ENCODE measurements around the gene MED15.
"Not testable (repeated sequence)": the region's sequence is repeated elsewhere in the genome, so short reads cannot be mapped to it uniquely, and the experiment has no call there.

Gene MED15

DNA sequence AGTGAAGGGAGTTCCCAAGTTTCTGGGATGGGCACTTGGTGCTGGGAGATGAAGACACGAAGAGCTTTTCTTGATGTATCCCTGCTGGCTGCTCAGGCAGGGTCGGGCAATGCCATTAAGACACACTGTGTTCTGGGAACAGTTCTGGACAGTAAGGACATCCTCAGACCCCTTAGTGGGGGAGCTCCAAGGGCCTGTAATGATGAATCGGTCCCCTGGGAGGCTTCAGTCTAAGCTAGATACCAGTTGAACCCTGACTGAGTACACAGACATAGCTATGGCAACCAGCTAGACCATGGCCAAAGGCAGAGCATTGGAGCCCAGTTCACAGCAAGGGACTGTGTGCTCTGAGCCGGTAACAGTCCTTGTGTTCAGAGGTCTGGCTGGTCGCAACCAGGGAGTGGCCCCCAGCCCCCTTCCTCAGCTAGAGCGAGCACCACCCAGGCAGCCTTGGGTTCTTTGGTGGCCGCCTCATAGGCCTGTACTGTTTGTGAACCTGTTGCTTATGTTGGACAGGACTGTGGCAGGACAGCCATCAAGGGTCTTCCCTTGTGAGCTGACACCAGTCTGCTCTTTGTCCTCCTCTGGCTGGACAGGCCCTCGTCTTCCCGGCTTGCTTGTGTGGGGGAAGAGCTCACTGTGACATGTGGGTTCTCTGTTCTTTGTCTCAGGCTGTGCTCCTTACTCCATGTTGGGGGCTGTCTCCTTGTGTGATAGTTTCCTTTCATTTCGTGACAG is 25.0 kb downstream of the MED15 start:
- peak; percentile 37 for DNase-seq

DNA sequence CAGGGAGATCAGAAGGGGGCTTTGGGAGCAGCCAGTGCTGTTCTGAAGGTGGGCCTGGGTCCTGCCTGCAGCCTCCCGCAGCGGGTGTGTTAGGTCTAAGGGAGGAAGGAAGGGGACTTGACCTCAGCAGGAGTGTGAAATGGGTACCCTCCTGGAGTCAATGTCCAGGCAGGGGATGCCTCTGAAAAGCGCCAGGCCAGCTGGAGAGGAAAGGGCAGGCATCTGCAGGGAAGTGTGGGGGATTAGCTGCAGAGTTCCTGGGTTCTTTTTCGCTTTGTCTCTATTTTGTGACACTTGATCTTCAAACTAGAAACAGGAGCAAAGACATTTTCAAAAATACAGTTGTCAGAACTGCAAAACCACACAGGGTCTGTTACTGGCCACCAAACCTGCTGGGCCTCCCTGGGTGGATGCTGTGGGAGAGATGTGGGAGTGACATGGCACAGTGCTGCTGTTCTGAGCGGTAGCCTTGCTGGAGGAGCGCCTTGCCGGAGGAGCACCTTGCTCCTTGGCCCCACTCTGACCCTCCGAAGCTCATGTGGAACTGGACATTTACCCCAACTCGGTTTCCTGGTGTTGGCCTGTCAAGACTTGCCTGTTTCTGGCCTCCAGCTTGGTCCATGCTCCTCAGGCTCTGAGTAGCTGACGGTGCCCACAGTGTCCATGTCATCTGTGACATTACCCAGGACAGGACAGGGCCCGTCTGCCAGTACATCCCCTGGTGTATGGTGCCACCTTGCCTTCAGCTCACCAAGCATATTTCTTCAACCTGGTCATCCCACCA is 25.9 kb downstream of the MED15 start:
- no peak for DNase-seq

DNA sequence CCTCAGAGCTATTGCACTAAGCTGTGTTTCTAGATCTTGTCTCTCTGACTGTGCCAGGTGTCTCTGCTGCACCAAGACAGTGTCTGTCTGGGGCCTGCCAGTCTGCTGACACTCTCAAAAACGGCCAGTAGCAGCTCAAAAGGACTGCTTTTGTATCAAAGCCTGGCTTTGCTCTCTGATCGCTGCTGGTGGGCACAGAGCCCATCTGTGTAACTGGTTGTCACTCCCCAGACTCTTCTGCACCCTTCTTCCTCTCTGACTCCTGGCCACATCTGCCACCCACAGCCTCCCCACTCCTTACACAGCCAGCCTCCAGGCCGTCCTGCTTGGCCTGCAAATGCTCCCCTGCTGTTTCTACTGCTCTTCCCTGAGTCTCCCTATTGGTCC is 26.5 kb downstream of the MED15 start:
- no peak for DNase-seq

GRCh38 chr22:20536590-20537324 is 29.3 kb downstream of the MED15 start:
- peak; percentile 5 for DNase-seq

DNA sequence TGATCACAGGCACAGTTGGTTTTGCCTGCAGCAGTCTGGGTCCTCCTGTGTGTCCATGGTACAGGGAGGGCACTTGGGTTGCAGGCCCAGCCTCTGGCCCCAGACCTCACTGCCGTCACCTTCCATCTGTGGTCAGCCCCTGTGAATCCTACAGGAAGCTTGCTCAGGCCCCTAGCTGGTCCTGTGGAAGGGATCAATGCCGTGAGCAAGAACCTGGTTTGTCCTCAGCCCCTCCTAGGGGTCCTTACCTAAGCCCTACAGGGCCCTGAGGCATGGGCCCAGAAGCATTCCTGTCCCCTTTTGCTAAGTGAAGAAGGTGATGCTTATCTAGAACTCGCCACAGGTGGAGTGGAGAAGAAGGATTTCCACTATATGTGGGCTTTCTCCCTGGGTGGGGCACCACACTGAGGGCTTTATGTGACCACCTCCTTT is 29.9 kb downstream of the MED15 start:
- DNase-seq: no peak

DNA sequence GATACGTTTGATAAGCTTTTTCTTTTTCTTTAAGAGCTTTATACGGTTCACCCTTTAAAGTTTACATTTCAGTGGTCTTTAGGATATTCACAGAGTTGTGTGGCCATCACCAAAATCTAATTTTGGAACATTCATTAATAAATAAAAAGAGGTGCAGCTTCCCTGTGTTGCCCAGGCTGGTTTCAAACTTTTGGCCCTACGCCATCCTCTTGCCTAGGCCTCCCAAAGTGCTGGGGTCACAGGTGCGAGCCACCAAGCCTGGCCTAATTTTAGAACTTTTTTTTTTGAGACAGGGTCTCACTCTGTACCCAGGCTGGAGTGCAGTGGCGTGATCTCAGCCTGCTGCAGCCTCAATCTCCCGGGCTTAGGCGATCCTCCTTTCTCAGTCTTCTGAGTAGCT is 30.6 kb downstream of the MED15 start:
- DNase-seq: no peak

GRCh38 chr22:20538875-20539274 is 31.5 kb downstream of the MED15 start:
- not testable (repeated sequence) for DNase-seq

GRCh38 chr22:20542055-20542454 is 34.6 kb downstream of the MED15 start:
- no peak for DNase-seq

DNA sequence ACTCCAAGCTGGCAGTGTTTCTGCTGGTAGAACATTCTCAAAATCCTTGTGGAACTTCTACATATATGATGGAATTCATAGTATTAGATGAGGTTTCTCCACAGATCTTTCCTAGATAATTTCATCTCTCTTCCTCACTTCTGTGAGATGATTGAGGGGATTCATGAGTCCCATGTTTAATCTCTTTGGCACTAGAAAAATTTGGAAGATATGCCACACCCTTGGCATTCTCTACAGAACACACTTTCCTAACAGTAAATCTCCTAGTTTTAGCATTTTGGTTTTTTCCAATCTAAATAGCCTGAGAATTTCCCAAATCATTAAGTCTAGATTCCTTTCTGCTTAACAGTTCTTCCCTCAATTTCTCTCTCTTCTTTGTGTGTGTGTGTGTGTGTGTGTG is 35.3 kb downstream of the MED15 start:
- no peak for DNase-seq

- not testable (repeated sequence) for DNase-seq
Observed at GRCh38 chr22:20545318-20545634, 37.9 kb downstream of the MED15 start.

DNA sequence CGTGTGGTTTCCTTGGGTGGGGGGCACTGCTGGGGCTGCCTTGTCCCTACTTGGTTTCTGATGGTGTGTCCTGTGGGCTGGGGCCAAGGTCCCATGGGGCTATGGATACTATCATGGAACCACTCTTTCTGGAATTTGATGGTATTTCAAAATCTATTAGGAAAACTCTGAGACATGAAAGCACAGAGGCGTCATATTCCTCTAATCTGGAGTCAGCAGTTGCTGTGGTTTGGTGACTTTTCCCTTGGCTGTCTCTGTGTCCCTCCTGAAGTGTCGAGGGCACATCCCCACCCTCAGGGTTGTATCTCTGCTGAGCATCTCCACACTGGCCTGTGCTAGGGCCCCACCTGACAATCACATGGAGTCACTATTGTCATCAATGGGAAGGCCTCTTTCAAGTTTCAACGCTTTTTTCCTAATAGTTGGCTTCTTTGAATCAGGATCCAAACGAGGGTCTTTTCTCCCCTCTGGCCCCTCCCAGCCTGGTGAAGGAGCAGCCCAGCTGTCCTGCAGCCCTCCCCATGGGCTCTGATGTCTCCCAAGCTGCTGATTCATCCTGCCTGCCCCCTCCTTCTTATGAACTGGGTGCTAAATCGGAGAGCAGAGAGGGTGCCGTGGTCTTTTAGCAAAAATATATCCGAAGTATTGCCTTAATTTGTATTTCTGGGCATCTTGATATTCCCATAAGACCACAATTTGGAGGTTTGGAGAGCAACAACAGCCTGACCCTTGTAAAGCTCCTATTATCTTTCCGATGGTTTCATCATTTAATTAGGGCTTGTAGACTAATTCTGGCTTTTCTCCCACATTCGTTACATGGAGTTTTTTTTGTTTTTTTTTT is 38.5 kb downstream of the MED15 start:
- no peak for DNase-seq

DNA sequence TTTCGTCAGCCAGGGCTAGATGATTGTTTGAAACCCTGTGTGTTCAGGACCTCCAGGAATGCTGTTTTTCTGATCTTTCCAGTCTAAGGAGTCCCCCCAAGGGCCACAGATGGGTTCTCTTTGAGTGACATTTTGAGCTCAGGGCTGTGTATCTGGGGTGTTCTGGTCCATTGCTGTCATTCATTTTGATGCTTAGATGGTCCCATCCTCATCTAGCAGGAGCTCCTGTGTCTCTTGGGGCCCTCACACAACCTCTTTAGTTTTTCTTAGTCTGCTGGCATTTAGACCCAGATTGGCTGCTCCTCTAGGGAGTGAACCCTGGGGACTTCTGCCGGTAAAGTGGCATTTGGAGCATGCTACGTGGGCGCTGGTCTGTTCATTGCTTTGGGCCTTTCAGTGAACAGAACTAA is 39.1 kb downstream of the MED15 start:
- DNase-seq: peak; percentile 25

GRCh38 chr22:20547029-20547428 is 39.6 kb downstream of the MED15 start:
- DNase-seq: no peak

- no peak for DNase-seq
Observed at GRCh38 chr22:20548806-20549205, 41.4 kb downstream of the MED15 start.

DNA sequence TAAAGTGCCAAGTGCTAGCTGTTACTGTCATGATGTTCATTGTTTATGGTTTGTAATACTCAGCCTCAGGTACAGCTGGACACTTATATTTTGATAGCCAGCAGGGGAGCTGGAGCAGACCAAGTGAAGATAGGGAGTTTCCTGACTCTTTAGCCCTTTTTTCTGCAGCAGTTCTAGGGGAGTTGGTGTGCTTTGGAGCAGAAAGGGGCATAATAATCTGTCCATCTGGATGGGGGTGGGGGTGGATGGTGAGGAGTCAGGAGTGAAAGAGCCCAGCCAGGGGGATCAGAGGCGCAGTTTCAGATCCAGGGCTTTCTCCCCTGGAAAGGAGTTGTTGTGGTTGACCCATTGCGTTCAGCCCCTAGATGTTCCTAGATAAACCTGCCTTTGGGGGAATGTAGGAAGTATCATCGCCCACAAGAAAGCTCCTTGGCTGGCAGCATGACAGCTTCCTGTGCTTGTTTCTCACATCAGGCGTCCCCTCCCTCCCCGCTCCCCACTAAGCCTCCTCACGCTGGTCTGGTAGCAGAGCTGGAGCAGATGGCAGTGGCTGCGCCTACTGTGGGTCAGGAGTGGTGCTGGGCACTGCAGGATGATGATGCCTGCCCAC is 41.9 kb downstream of the MED15 start:
- peak; percentile 55 for DNase-seq

- no peak for DNase-seq
Observed at GRCh38 chr22:20550057-20550817, 42.8 kb downstream of the MED15 start.

DNA sequence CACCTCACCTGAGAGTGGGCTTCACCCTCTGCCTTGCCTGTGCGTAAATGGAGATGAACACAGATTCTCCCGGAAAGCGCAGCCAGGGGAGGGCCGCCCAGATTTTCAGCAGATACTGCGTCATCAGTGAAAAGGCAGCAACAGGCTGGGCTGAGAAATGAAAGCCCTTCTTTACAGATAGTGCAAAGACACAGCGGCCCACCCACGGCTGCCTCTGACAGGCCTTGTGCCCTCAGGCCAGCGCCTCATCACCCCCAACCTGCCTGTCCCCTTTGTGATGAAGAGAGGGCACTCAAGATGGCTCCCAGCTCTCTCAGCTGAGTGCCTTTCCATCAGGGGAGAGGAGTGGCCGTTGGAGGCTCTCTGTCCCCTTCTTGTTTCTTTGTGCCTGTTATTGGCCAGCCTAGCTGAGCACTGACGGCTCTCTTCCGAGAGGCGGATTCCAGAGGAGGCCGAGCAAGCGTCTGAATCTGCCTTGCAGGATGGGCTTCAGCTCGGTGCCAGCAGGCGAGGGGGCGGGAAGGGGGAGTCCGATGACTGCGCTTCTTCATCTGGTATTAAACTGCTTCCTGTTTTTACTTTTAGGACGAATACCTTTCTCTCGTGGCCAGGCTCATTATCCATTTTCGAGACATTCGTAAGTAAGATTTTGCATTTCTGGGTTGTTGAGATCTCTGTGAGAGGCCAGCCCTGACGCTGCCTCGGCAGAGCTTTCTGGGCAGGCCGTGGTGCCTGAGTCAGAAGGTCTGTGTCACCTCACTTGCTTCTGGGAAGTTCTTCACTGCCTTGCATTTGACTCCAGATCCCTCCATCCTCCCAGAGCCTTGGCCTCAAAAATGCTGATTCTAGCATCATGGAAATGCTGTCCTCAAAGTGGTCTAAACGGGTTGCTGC is 43.7 kb downstream of the MED15 start:
- DNase-seq: peak; percentile 48

- peak; percentile 20 for DNase-seq
Observed at GRCh38 chr22:20551805-20552442, 44.5 kb downstream of the MED15 start.

- DNase-seq: peak; percentile 12
Observed at GRCh38 chr22:20552443-20553401, 45.3 kb downstream of the MED15 start.

Measured in retina (tissue), 1 donor.